22Rv1 (cell line): ENCODE measurements around the gene GRM6.

ENCODE experiments used
- H3K27ac ChIP-seq: fragments of 450-650 bp; 2 replicates; pipeline ENCODE4 v1.5.1; 2017
- ZFX ChIP-seq: fragments of 450-650 bp; IDR thresholded peaks from 2 replicates; pipeline ENCODE4 v1.6.1; 2017; ENCODE audit warnings: antibody characterized with exemption, borderline replicate concordance
- TF ChIP-seq, protein P1 (sequence below): fragments of 450-650 bp; IDR thresholded peaks from 2 replicates; pipeline ENCODE4 v1.5.1; 2017; ENCODE audit warnings: mild to moderate bottlenecking

GRM6 gene

DNA sequence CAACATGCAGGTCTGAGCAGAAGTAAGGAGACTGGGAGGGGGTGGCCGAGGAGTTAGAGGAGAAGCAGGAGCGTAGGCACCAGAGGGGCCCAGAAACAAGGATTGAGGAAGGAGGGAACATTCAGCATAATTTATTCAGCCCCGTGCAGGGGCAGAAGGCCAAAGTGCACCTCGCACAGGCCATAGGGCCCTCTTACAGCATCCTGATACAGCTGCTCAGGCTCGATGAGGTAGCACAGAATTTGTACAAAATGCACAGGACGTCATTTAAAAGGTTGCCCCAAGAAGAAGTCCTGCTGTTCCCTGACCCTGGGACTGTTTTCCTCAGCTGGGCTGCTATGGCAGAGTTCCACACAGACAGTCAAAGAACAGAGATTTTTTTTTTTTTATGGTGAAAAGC is 2.1 kb upstream of the GRM6 start:
- no peak overlapping the region for H3K27ac ChIP-seq
- no peak for TF ChIP-seq ZFX
- TF ChIP-seq, protein P1, sequence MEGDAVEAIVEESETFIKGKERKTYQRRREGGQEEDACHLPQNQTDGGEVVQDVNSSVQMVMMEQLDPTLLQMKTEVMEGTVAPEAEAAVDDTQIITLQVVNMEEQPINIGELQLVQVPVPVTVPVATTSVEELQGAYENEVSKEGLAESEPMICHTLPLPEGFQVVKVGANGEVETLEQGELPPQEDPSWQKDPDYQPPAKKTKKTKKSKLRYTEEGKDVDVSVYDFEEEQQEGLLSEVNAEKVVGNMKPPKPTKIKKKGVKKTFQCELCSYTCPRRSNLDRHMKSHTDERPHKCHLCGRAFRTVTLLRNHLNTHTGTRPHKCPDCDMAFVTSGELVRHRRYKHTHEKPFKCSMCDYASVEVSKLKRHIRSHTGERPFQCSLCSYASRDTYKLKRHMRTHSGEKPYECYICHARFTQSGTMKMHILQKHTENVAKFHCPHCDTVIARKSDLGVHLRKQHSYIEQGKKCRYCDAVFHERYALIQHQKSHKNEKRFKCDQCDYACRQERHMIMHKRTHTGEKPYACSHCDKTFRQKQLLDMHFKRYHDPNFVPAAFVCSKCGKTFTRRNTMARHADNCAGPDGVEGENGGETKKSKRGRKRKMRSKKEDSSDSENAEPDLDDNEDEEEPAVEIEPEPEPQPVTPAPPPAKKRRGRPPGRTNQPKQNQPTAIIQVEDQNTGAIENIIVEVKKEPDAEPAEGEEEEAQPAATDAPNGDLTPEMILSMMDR = no peak

DNA sequence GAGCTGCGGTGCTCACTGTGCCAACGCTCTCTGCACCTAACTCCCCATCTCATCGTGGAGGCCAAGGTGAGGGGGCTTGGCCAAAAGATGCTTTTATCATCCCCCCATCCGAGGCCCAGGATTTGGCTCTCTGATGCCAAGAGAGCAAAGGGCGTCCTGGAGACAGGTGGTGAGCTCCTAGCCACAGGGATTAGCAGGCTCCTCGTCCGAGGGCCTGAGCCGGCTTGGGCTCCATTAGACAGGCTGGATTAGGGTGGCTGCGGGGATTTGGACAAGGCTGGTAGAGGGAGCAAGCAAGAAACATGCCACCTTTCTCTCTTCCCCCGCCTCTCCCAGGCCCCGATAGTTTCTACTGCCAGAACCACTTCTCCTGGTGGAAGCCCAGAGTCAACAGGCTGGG is 1.0 kb upstream of the GRM6 start:
- no peak for TF ChIP-seq ZFX
- TF ChIP-seq, protein P1 = no peak
- no peak overlapping the region for H3K27ac ChIP-seq

DNA sequence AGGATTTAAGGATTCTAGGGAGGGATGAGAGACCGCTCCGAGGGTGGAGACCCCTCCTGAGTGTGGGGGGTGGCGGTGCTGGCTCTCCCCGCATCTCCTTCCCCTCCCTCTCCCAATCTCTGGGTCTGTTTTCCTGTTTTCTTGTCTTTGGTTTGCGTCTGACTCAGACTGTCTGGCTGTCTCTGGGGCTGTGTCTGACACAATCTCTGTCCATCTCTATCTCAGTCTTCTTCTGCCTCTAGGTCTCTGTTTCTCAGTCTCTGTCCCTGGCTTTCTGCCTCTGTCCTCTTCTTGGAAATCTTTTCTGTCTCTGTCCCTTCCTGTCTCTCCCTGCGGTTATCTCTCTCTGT is 196 bp upstream of the GRM6 start:
- TF ChIP-seq ZFX = no peak
- TF ChIP-seq, protein P1 = no peak
- H3K27ac ChIP-seq = no peak overlapping the region

DNA sequence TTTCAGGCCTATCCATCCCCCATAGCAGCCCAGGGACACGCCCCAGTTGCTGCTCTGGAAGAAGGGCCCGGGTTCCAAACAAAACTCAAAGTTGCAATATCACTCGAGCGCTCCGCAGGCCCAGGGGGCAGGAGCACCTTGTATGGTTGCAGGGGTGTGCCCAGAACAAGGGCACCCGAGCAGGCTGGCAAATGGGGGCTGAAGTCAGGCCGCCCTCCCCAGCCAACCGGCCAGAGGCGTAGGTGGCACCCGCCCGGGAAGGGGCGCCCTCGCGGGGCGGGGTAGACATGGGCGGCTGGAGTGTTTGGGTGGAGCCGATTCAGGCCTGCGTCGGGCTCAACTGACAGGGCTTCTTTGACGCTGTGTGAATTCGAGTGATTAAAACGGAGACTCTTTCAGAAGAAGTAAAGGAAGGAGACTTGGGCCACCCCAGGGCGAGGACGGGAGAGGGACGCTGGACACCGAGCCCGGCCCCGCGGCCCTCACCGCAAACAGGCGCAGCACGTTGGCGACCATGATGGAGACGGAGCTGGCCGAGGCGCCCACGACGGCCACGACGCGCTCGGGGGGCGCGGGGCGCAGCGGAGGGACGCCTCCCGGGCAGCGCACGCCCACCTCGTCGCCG is 1.1 kb downstream of the GRM6 start:
- H3K27ac ChIP-seq = no peak overlapping the region
- TF ChIP-seq ZFX = no peak
- TF ChIP-seq, protein P1 = no peak

DNA sequence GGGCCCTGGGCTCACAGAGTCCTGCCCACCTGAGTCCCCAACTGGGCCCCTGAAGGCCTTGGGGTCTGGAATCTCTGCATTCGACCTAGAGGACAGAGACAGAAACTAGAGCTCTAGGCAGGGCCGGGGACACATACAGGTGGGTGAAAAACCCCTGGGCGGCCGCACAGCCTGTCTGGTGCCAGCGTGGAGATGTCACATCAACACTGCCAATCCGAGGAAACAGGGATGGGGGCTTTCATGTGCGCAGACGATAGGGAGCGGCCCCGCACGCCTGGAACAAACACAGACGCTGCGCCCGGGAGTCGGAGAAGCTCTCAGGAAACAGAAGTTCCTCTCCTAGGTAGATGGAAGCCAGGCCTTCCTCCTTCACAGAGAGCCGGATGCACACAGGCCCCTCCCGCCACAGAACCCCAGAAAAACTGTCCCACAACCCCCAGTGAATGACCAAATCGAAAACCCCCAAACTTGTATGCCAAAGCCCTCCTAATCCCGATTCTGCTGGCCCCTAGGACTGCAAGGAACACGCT is 1.8 kb downstream of the GRM6 start:
- TF ChIP-seq, protein P1 = no peak
- no peak for TF ChIP-seq ZFX
- no peak overlapping the region for H3K27ac ChIP-seq

DNA sequence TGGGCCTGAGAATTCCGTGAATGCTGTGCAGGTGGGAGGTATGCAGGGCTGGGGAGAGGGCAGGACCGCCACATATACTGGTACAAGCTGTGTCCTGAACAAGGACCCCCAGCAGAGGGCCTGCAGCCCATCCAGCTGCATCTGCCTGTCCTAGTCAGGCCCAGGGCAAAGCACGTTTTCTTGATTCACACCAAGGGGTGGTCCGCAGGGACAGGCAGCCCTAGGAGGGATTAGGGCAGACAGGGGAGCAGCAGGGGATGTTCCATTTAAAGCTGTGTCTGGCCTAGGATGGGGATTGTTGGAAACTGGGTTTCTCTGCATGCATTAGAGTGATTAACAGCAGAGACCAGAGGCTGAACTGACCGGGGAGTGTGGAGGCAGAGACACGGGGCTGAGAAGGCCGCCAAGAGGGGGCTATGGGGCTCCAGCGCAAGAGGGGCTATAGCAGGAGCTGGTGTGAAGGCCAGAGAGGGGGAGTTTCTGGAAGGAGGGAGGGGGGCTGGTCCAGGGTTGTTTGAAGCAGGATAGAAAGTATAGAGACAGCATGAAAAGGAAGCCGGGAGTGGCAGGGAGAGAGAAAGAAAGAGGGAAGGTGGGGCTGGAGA is 2.7 kb downstream of the GRM6 start:
- TF ChIP-seq, protein P1 = no peak
- TF ChIP-seq ZFX = no peak
- no peak overlapping the region for H3K27ac ChIP-seq
